OCI-LY7 (cell line): ENCODE data around the gene KIF21B. TPM values are rescaled to one million over a fixed set of nuclear protein-coding genes. Genes with fewer than 3 reads are reported as not detected.
"Not testable (repeated sequence)": the region's sequence is repeated elsewhere in the genome, so short reads cannot be mapped to it uniquely, and the experiment has no call there.

Source experiments
- BruUV-seq: library from RNA; stranded (reverse); fragments of 400-500 nt; replicated peaks from 2 replicates; lab custom pipeline; 2021; lab: Mats Ljungman, UMichigan
- CTCF ChIA-PET: fragments of 300-600 bp; sonication (Branson Sonifier 250); formaldehyde crosslinking; loops from one replicate; lab custom pipeline; 2022; ENCODE audit warnings: antibody characterized with exemption; ENCODE audit not compliant: unreplicated experiment; lab: Charles Lee
- POLR2A ChIA-PET: fragments of 300-600 bp; sonication (Branson Sonifier 250); formaldehyde crosslinking; loops from one replicate; lab custom pipeline; 2022; ENCODE audit warnings: antibody characterized with exemption; lab: Charles Lee
- DNase-seq: peaks from one replicate; pipeline ENCODE4 v3.0.0-alpha.2; 2015; ENCODE audit warnings: low spot score
- H2AFZ ChIP-seq: fragments of 200-600 bp; sonication (generic), shearing (Covaris generic); 2 replicates; pipeline ENCODE4 v1.6.1; 2014; ENCODE audit warnings: mild to moderate bottlenecking, antibody characterized with exemption, low read length, moderate library complexity
- H3K27ac ChIP-seq: fragments of 200-600 bp; sonication (generic); 2 replicates; pipeline ENCODE4 v1.5.1; 2014; ENCODE audit warnings: mixed run types, low read depth, mild to moderate bottlenecking, moderate library complexity, low read length, inconsistent platforms; ENCODE audit not compliant: poor library complexity, severe bottlenecking
- H3K36me3 ChIP-seq: fragments of 200-600 bp; sonication (generic); 2 replicates; pipeline ENCODE4 v1.6.1; 2014; ENCODE audit warnings: mild to moderate bottlenecking, antibody characterized with exemption, low read length, moderate library complexity, mixed read lengths; ENCODE audit not compliant: insufficient read depth
- H3K4me1 ChIP-seq: fragments of 200-600 bp; sonication (generic); 2 replicates; pipeline ENCODE4 v1.5.1; 2014; ENCODE audit warnings: mild to moderate bottlenecking, low read length; ENCODE audit not compliant: insufficient read depth, poor library complexity, severe bottlenecking
- H3K4me2 ChIP-seq: fragments of 200-600 bp; sonication (generic); 2 replicates; pipeline ENCODE4 v1.6.1; 2014; ENCODE audit warnings: mild to moderate bottlenecking, low read length
- H3K4me3 ChIP-seq: fragments of 200-600 bp; sonication (generic); 2 replicates; pipeline ENCODE4 v1.5.1; 2014; ENCODE audit warnings: mild to moderate bottlenecking, low read depth, low read length; ENCODE audit not compliant: poor library complexity, severe bottlenecking
- H3K79me2 ChIP-seq: fragments of 200-600 bp; sonication (generic); 2 replicates; pipeline ENCODE4 v1.6.1; 2016; ENCODE audit warnings: low read depth, mild to moderate bottlenecking, low read length, moderate library complexity, mixed read lengths; ENCODE audit not compliant: insufficient read depth
- H3K9me2 ChIP-seq: fragments of 200-600 bp; sonication (generic); 2 replicates; pipeline ENCODE4 v1.6.1; 2016; ENCODE audit warnings: mild to moderate bottlenecking, low read length, mixed read lengths; ENCODE audit not compliant: insufficient read depth
- H3K9me3 ChIP-seq: fragments of 200-600 bp; sonication (generic); 2 replicates; pipeline ENCODE4 v1.6.1; 2014; ENCODE audit warnings: mild to moderate bottlenecking, mixed run types, low read length, mixed read lengths
- H4K20me1 ChIP-seq: fragments of 200-600 bp; sonication (generic); 2 replicates; pipeline ENCODE4 v1.6.1; 2014; ENCODE audit warnings: mild to moderate bottlenecking, antibody characterized with exemption, low read length, moderate library complexity, mixed read lengths; ENCODE audit not compliant: insufficient read depth
- CTCF ChIP-seq: fragments of 200-600 bp; sonication (generic); conservative IDR thresholded peaks from 2 replicates; pipeline ENCODE4 v1.5.1; 2014; ENCODE audit warnings: mild to moderate bottlenecking, antibody characterized with exemption, low read length, moderate library complexity, mixed read lengths
- EZH2phosphoT487 ChIP-seq: fragments of 200-600 bp; sonication (generic); IDR thresholded peaks from 2 replicates; pipeline ENCODE4 v1.6.1; 2018; ENCODE audit warnings: low read depth, borderline replicate concordance, mild to moderate bottlenecking, mixed run types, antibody characterized with exemption, low read length, moderate library complexity, mixed read lengths
- intact Hi-C: fragments of 100-400 bp; cut with micrococcal nuclease; formaldehyde crosslinking; loops from one replicate; pipeline ENCODE4 v1.10.0; 2022; ENCODE audit not compliant: unreplicated experiment
- total RNA-seq, 2 experiments: library from RNA; depleted of rRNA in 1 of 2; stranded (reverse); fragments of >200 nt in 1 of 2; shearing (Covaris generic) in 1 of 2; gene quantifications; 2 replicates each; pipeline ENCODE4 v1.2.3, GENCODE V29; 2014 to 2022

Gene KIF21B
- total RNA-seq, 2 experiments from 2014 or later: 30.5 to 65.7 TPM

- no peak overlapping the region for H3K27ac ChIP-seq
- H3K36me3 ChIP-seq: no peaks in the 10 kb centered on the region
- no TSS peak for BruUV-seq
- H3K9me2 ChIP-seq: no peaks in the 10 kb centered on the region
- no peak overlapping the region for H2AFZ ChIP-seq
- no peaks in the 10 kb centered on the region for H3K79me2 ChIP-seq
- TF ChIP-seq CTCF (no peak), EZH2phosphoT487 (no peak)
- no peak overlapping the region for H3K4me2 ChIP-seq
- ChIA-PET CTCF (no interaction called here), POLR2A (no interaction called here)
- H3K4me1 ChIP-seq: no peaks in the 10 kb centered on the region
- no peaks in the 10 kb centered on the region for H4K20me1 ChIP-seq
- no peak for DNase-seq
- no peaks in the 10 kb centered on the region for H3K9me3 ChIP-seq
- intact Hi-C loops: no loop called here
- no peak overlapping the region for H3K4me3 ChIP-seq
Measured at GRCh38 chr1:200945111-200945510, 78.4 kb downstream of the KIF21B start.

GRCh38 chr1:200938955-200939354 lies 84.6 kb downstream of the KIF21B start:
- POLR2A ChIA-PET: interaction anchor here (0.6 to 0.7 kb wide), 4 partner anchors 42 to 959 kb away, joined by 3 read pairs; no protein-coding TSS in a partner anchor

GRCh38 chr1:200935286-200935962 lies 88.1 kb downstream of the KIF21B start:
- H3K27ac ChIP-seq, H3K4me2 ChIP-seq, intact Hi-C loops, BruUV-seq, CTCF ChIA-PET, H3K9me3 ChIP-seq, POLR2A ChIA-PET, H4K20me1 ChIP-seq, H3K79me2 ChIP-seq, DNase-seq, H3K9me2 ChIP-seq, H3K4me3 ChIP-seq, H2AFZ ChIP-seq, H3K36me3 ChIP-seq, H3K4me1 ChIP-seq: not testable (repeated sequence)

More at GRCh38 chr1:200938955-200939354, 84.6 kb downstream of the KIF21B start:
- no peaks in the 10 kb centered on the region for H3K9me2 ChIP-seq
- no peak overlapping the region for H3K4me2 ChIP-seq
- H4K20me1 ChIP-seq: no peaks in the 10 kb centered on the region
- no TSS peak for BruUV-seq
- H2AFZ ChIP-seq: no peak overlapping the region
- CTCF ChIA-PET: no interaction called here
- no peaks in the 10 kb centered on the region for H3K4me1 ChIP-seq
- no peaks in the 10 kb centered on the region for H3K79me2 ChIP-seq
- no peak overlapping the region for H3K27ac ChIP-seq
- H3K36me3 ChIP-seq: no peaks in the 10 kb centered on the region
- H3K9me3 ChIP-seq: no peaks in the 10 kb centered on the region
- TF ChIP-seq EZH2phosphoT487 (no peak), CTCF (no peak)
- DNase-seq: no peak
- intact Hi-C loops: no loop called here
- H3K4me3 ChIP-seq: no peak overlapping the region
